NCI-H2196 treated with DMSO at 0.1 percent for 48 hours (cell line): ENCODE measurements around the gene MUC2.

Source experiments
- DNase-seq: peaks from one replicate; lab custom pipeline; 2025; ENCODE audit not compliant: unreplicated experiment; lab: John Stamatoyannopoulos, UW

MUC2 gene

DNA sequence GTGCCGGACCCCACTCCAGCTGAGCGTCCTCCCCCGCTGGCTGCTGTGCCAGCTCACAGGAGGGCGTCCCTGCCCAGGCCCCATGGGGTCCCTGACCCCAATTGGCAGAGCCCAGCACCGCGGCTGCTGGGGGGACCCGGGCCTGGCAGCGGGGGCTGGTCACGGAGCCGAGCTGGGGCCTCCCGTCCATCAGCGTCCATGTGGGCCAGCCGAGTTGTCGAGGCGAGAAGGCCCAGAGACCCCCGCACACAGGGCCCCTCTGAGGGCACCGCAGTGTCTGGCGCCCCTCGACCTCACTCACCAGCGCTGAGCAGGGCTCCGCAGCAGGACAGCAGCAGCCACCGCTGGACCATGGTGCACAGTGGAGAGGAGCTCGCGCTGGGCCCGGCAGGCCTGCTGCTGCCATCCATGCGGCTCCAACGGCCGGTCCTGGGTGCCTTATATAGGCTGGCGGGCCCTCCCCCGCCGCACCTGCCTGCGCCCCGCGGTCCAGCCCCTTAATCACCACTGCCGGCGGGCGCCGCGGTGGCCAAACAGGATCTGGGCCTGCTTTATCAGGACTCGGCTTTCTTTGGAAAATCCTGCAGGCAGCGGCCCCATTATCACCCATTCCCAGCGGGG is 38.3 kb upstream of the MUC2 start, which contains the start of gene MUC6:
MUC6 (minus strand) TSS at position 416 of the 621 bp plus-strand sequence; CDS start at position 353, 63 bp downstream.
- no peak for DNase-seq

DNA sequence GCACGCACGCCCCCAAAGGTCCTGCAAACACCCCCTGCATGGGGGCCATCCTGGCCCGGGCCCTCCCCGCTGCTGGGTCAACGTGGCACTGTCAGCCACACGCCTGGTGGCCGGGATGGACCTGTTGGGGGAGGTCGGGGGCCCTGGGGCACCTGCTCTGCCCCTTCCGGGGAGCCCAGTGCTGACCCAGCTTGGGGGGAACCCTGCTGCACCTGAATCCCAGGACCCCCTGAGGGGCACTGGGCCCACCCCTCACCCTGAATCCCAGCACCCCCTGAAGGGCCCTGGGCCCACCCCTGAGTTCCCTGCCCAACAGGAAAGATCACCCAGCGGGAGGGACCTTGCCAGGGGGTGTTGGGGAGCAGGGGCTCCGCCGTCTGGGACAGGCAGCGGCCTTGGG is 37.7 kb upstream of the MUC2 start:
- DNase-seq: no peak

GRCh38 chr11:1037506-1038055 is 37.1 kb upstream of the MUC2 start:
- no peak for DNase-seq

GRCh38 chr11:1038361-1038760 is 36.3 kb upstream of the MUC2 start:
- DNase-seq: no peak

DNA sequence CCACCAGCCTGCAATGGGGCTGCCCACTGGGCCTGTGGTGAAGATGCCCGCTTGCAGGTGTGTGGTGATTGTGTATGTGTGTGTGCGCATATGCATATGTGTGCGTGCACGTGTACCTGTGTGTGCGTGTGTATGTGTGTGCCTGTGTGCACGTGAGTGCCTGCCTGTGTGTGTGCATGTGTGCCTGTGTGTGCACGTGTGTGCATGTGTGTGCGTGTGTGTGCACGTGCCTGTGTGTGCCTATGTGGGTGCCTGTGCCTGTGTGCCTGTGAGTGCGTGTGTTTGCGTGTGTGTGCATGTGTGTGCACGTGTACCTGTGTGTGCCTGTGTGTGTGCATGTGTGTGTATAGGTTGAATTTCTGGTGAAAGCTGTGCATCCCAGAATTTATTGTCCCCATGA is 35.8 kb upstream of the MUC2 start:
- no peak for DNase-seq

GRCh38 chr11:1039481-1040427 is 34.9 kb upstream of the MUC2 start:
- no peak for DNase-seq

DNA sequence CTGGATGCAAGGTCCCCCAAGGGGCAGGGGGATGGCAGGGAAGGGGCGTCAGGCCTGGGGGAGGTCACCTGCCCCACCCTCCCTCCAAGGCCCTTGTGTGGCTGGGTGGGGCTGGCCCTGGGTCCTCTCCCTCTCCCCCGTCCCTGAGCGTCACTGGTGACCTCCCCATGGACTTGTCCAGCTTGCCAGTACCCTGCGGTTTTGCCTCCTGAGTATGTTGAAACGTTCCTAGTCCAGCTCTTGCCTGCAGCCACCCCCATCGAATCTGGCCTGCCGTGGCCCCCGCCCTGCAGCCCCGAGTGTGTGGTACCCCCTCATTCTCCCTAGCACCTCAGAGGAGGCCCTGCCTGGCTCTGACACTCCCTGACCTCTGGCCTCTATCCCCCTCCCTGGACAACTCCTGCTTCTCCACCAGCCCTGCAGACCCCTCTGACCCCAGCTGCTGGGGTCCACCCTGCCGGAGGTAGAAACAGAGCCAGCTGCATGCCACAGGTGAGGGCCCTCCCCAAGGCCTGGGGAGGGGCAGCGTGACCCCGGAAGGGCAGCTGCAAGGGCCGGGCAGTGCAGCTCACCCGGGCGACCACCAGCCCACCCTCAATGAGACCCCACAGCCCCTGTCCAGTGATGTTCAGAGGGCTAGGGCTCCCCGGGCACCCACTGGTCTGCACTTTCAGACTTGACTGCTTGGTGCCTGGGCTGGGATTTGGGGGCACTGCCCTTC is 34.1 kb upstream of the MUC2 start:
- DNase-seq: no peak

DNA sequence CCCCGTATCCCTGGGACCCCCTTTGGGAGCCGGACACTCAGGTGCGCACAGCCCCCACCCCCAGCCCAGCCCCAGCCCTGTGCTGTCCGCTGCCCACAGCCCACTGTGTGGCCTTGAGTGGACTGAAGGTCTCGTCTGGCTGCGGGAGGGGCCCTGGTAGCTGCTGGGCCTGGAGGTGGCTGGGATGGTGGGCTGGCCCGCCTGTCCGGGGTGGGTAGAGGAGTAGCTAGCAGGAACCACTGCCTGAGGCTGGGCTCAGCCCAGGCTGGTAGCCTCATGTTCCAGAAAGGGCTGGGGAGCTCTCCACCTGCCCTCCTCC is 33.6 kb upstream of the MUC2 start:
- no peak for DNase-seq

- no peak for DNase-seq
Measured at GRCh38 chr11:1041471-1041870, 33.2 kb upstream of the MUC2 start.

DNA sequence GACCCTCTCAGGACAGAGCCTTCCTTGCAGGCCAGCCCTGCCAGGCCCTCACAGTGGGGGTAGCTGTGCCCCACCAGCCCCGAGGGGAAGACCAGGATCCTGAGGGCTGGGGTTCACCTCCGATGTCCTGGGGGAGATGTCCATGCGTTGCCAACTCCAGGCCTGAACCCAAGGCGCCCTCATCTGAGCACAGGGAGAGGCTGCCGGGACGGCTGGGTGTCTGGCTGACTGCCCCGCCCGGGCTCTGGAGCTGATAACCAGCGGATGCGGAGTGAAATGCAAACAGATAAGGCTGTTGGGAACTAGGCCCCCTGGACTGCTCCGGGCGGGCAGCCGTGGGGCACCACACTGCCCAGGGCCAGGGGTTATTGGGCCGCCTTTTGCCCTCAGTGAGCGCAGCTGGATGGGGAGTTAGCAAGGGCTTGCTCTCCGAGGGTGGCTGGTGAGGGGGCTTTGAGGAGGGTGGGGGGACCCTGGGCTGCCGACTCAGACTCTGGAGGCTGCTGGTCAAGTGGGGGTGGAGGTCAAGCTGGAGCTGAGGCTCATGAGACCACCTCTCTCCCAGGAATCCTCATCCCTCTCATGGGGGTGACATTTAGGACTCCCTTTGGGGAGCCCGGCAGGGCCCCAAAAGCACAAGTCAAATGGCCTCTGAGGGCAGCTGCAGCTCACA is 32.6 kb upstream of the MUC2 start:
- DNase-seq: no peak

DNA sequence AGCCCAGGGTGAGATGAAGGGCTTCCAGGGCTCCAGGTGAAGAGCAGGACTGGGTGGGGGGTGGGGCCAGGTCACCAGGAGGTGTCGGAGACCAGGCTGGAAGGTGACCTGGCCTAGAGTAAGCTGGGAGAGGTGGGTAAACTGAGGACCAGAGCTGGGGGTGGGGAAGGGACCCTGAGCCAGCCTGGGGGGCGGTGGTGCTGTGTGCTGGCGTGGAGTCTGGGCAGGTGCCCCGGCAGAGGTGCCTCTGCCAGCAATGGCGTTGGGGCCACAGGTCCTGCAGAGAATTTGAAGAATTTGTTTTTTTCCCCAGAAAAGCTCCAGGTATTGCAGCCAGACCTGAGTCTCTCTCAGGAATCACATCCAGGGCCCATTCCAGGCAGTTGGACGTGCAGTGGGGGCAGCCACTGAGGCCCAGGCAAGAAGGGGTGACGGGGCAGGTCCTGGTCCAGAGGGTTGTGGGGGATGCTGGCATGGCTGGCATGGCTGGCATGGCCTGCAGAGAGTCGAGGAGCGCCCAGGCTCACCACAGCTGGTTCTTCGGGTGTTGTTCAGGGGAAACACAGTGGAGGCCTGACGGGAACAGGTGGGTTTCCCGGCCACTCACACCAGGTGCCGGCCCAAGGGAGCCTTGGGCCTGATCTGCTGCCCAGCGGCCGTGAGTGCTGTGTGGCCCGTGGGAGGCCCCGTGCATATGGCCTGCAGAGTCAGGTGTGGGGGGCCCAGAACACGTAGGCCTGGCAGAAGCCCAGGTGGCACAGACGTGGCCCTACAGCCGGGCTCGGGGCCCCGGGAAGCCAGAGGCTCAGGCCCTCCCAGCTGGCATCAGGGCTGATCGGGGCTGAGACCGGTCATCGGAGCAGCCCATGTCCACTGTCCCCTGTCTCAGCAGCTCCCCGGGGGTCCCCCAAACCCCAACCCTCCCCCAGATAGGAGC is 31.8 kb upstream of the MUC2 start:
- no peak for DNase-seq

DNA sequence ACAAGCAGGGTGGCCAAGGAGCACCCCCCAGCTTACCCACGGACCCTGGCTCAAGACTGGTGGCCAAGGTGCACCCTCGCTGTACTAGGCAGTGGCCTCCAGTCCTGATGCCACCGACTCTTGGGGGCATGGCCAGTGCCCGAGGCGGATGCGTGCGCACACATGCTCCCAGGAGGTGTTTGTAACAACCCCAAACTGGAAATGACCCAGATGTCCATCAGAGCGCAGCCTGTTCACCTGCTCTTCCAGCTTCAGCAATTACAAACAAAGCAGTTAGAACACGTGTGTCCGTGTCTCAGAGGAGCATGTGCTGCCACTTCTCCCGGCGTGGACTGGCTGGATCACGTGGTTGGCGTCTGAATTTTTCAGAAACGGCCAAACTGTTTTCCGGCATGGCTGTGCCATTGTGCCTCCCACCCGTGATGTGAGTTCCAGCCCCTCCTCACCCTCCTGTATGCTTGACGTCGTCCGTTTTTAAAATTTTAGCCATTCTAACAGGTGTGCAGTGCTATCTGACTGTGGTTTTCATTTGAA is 31.0 kb upstream of the MUC2 start:
- DNase-seq: no peak

GRCh38 chr11:1044160-1044559 is 30.5 kb upstream of the MUC2 start:
- no peak for DNase-seq

DNA sequence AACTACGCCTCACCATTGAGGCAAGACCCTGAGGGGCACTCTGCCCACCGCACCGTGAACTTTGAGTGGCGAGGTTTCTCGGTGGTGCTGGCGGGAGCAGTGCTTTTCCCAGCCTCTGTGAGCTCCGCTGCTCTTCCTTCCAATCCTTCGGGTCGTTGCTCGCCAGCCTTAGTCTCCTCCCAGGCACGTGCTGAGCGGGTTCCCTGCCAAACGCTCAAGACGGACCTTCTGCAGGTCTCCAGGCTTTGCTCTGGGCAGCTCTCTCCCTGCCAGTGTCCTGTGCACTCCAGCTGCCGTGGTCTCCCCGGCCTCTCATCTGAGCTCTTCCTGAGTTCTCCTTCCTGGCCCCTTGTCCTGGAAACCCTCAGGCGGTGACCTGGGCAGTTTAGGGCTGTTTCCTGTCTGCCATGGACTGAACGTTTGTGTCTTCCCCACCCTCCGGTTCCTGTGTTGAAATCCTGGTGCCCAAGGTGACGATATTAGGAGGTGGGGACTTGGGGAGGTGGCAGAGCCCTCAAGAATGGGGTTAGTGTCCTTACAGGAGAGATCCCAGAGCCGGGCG is 27.0 kb upstream of the MUC2 start:
- DNase-seq: no peak

- DNase-seq: no peak
Measured at GRCh38 chr11:1048375-1049070, 26.2 kb upstream of the MUC2 start.

GRCh38 chr11:1049071-1049405 is 25.6 kb upstream of the MUC2 start:
- no peak for DNase-seq

DNA sequence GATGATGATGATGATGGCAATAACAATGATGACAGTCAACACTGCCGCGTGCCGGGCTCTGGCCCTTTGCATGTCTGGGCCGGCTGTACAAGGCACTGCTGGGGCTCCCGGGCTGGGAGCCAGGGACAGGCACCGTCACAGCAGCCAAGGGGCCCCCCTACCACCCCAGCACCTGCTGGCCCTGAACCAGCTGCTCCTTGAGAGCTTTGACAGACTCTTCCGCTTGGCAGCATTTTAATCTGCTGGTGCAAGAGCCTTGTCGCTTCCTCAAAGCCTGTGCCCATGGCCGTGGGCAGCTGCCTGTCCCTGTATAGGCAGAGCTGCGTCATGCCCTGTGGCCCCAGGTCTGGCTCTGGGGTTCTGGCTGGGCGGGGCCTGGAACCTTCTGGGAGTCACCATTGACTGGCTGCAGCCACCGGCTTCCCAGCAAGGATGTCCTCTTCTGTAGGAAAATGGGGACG is 25.2 kb upstream of the MUC2 start:
- DNase-seq: no peak

GRCh38 chr11:1049911-1050580 is 24.6 kb upstream of the MUC2 start:
- DNase-seq: no peak
